HG03469 (cell line): ENCODE measurements around the gene FXN.
"Not testable (repeated sequence)": the region's sequence is repeated elsewhere in the genome, so short reads cannot be mapped to it uniquely, and the experiment has no call there.

Experiments
- ATAC-seq: cut with Tn5 transposase; IDR thresholded peaks from one replicate; pipeline ENCODE4 v1.9.1; 2021; ENCODE audit warnings: mild to moderate bottlenecking, moderate library complexity, moderate number of reproducible peaks; ENCODE audit not compliant: unreplicated experiment

Gene FXN

GRCh38 chr9:69097923-69098593 lies 62.5 kb downstream of the FXN start:
- ATAC-seq, result no peak

DNA sequence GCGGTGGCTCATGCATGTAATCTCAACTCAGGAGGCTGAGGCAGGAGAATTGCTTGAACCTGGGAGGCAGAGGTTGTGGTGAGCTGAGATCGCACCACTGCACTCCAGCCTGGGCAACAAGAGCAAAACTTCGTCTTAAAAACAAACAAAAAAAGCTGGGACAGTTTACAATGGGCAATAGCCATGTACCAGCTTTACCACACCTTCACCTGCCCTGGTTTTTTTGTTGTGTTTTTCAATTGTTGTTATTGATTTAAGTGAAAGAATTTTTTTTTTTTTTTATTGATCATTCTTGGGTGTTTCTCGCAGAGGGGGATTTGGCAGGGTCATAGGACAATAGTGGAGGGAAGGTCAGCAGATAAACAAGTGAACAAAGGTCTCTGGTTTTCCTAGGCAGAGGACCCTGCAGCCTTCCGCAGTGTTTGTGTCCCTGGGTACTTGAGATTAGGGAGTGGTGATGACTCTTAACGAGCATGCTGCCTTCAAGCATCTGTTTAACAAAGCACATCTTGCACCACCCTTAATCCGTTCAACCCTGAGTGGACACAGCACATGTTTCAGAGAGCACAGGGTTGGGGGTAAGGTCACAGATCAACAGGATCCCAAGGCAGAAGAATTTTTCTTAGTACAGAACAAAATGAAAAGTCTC lies 67.9 kb downstream of the FXN start:
- not testable (repeated sequence) for ATAC-seq

- ATAC-seq, result no peak
Measured at GRCh38 chr9:69104830-69105527, 69.4 kb downstream of the FXN start.

DNA sequence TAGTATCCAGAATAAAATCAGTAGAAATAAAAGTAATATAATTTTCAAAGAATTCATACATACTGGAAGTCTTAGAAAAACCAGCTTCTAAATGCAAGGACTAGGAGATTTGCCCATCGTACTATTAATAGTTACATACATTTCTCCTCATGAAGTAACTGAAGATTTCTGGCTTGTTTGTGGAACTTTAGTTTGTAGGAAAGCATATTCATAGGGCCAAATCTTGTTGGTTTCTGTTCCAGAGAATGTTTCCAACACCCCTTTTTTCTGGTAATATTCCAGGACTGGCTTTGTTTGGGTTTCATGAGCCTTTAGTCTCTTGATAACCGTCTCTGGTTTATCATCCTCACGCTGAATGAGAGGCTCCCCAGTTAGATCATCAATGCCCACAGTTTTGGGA lies 72.2 kb downstream of the FXN start:
- no peak for ATAC-seq

- not testable (repeated sequence) for ATAC-seq
Measured at GRCh38 chr9:69108706-69109105, 73.2 kb downstream of the FXN start.

DNA sequence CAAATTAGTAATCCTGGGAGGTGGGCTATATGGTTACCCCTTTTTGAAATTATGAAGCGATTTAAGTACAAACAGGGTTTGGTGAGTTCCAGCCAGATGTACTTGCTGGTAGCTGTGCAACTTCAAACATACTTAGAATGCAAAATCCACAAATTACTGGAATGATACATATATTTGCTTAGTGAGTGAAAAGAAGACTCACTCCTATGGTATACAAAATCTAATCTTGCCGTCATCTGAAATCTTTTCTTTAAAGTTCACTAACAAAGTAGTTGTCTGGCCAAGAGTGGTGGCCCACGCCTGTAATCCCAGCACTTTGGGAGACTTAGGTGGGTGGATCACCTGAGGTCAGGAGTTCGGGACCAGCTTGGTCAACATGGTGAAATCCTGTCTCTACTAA lies 73.6 kb downstream of the FXN start:
- ATAC-seq, result no peak

- not testable (repeated sequence) for ATAC-seq
Measured at GRCh38 chr9:69112646-69113045, 77.1 kb downstream of the FXN start.

DNA sequence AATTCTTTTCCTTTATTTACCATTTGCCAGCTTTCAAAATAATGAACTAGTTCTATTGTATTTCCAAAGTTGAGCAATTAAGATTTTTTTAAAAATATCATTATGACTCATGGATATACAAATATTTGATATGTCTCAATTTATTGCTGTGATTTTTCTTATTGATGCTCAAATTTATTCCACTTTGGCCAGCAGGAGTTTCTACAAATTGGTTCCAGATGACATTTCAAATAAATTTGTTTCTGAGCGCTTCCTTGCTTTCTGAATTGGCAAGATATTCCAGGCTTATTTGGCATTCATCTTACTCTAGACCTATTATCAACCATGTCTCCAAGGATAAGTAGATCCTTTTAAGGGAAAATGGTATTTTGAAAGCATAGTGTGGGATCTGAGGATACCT lies 80.1 kb downstream of the FXN start:
- ATAC-seq, result no peak

GRCh38 chr9:69118656-69119055 lies 83.1 kb downstream of the FXN start:
- no peak for ATAC-seq

DNA sequence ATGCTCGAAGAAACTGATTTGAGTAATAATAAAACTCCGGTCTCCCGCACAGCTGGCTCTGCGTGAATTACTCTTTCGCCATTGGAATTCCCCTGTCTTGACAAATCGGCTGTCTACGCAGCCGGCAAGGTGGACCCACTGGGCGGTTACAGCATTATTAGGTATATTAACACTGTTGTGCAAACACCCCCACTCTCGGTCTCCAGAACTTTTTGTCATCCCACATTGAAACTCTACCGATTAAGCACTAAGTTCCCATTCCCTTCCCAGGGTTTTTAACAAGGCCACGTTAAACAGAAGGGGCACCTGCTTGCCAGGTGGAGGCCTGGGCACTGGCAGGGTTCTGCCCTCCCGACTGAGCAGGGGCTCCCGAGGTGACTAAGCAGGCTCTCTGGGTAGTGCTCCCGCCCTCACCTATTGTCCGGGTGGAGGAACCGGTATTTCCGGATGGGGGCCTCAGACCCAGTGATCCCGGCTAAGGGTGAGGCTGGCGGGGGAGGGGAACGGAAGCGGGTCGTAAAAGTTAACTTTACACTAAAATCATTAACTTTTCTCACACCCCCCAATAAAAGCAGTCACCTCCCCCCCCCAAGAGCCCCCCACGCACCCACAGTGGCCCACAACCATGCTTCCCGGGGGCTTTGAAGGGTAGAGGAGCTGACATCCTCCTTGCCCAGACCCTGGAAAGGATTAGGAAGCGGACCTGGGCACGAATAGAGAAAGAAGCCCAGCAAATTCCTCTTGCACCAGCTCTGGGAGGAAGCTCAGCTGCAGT lies 85.0 kb downstream of the FXN start:
- ATAC-seq, result no peak

DNA sequence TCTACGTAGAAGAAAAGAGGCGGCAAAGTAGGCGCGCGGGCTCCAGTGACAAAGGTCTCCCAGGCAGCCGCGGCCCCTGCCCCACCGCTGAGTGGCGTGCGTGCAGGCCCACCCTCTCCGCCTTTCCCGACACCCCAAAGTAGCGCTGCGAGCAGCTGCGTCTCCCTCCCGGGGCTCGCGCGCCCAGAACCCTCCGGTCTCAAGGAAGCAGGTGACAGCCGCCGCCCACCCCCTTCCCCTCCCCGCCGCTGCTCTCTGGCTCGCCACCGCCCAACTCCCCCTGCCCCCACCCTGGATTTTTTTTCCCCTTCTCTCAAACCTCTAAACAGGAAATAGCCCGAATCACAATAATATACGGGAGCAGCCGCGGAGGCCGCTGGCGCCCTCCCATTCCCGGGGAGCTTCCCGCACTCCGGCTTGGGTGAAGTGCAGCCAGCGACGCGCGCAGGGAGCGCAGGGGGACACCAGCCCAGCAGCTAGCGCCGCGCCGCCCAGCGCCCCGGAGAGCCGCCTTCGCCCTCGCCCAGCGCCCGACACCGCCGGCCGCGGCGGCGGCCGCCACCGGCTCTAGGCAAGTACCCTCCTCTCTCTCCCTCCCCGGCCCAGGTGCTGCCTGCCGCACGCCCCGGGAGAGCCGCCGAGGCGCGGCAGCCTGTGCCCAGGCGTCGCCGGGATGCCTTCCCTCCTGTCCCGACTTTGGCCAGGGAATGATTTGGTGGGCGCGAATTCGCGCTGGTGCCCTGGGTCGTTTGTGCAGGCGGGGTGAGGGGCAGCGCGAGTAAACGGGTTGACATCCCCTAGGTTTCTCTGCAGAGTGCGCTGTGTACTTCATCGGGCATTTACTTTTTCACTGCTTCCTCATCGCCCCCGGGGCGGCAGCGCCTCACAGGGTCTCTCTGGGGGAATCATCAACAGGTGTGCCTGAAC lies 85.9 kb downstream of the FXN start:
- ATAC-seq, result peak; percentile 58

- ATAC-seq, result peak; percentile 44
Measured at GRCh38 chr9:69122082-69122548, 86.6 kb downstream of the FXN start.

- no peak for ATAC-seq
Measured at GRCh38 chr9:69122549-69123141, 87.1 kb downstream of the FXN start.

GRCh38 chr9:69130456-69131441 lies 95.2 kb downstream of the FXN start:
- no peak for ATAC-seq

GRCh38 chr9:69131682-69132081 lies 96.1 kb downstream of the FXN start:
- no peak for ATAC-seq

DNA sequence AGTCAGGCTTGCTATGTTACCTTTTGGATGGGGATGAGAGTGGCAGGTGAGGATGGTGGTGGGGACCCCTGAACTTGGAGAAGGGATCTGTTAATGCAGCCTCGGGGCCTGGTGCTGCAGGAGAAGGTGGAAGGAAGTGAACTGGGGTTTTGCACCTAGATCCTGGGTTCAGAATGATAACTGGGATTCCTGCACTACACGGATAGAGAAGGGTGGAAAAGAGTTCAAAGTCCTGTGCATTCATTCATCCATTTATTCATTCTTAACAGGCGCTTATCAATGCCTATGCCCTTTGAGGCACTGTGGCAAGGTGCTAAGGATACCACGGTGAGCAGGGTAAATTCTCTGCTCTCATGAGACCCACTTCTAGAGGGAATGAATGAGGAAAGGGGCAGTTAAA lies 96.8 kb downstream of the FXN start:
- ATAC-seq, result no peak

DNA sequence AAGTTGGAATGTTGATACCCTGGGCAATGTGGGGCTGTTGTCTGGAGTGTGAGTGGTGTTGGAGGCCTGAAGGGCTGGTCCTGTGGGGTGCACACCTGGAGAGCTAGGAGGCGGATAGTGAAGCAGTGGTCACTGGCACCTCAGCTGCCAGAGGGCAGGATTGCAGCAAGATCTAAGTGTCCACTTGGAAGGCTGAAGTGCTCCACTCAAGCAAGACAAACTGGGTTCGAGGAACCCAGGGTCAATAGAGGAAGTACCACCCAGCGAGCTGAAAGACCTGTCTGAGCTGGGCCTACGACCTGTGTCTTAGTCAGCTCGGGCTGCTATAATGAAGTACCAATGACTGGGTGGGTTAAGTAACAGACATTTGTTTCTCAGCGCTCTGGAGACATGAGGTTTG lies 98.9 kb downstream of the FXN start:
- ATAC-seq, result no peak

DNA sequence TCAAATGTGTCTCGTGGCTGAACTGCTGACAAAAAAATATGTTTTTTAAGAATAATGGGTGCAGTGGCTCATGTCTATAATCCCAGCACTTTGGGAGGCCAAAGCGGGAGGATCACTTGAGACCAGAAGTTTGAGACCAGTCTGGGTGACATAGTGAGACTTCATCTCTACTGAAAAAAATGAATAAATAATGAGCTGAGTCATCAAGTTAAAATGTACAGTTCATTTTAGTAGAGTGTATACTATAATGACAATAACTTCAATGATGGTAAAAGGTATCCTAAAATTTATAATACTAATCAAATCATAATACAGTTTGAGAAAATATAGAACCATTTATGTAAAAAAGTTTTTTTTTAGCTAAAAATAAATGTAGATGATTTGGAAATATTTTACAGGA lies 100.6 kb downstream of the FXN start:
- no peak for ATAC-seq

GRCh38 chr9:69136779-69137178 lies 101.2 kb downstream of the FXN start:
- ATAC-seq, result no peak
